ENCODE measurements around the gene PPP2R5B. TPM values are rescaled to one million over a fixed set of nuclear protein-coding genes. Genes with fewer than 3 reads are reported as not detected.

Gene PPP2R5B
- total and polyA plus RNA-seq, 8 donors = 6.3 to 24.2 (median 12.1) TPM

DNA sequence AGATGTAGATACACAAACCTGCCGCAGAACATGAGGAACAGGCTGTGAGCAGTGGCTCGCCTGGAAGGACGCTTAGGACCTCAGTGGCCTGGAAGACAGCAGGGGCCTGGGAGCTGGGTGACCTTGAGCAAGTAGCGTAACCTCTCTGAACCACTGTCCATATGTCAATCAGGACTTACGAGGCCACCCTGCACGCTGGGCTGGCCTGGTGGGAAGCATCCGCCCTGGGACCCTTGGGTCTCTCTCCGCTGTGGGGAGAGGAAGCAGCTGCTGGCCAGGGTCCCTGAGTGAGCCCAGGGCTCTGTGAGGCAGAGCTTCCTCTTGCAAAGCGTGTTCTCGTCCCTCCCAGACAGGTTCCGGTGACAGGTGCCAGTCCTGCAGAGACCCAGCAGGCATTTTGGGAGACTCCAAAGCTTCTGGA lies 32.1 kb upstream of the PPP2R5B start:
- TF ChIP-seq, protein P1, sequence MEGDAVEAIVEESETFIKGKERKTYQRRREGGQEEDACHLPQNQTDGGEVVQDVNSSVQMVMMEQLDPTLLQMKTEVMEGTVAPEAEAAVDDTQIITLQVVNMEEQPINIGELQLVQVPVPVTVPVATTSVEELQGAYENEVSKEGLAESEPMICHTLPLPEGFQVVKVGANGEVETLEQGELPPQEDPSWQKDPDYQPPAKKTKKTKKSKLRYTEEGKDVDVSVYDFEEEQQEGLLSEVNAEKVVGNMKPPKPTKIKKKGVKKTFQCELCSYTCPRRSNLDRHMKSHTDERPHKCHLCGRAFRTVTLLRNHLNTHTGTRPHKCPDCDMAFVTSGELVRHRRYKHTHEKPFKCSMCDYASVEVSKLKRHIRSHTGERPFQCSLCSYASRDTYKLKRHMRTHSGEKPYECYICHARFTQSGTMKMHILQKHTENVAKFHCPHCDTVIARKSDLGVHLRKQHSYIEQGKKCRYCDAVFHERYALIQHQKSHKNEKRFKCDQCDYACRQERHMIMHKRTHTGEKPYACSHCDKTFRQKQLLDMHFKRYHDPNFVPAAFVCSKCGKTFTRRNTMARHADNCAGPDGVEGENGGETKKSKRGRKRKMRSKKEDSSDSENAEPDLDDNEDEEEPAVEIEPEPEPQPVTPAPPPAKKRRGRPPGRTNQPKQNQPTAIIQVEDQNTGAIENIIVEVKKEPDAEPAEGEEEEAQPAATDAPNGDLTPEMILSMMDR (IDR thresholded peaks at IDR 0.05) = no peak
- ATAC-seq (peak in 3 of 4 donors; percentile 1 to 2 (median 2)), FAIRE-seq (no peak), DNase-seq (peak in 1 of 6 donors; percentile 40)
- Histone ChIP-seq H3K27me3 (no peaks in the 10 kb centered on the region), H3K27ac (peak overlapping the region; percentile 59 to 87 (median 76)), H3K36me3 (peaks cover 0 to 11% (median 2%) of the 10 kb centered on the region in 3 donors), H3K4me3 (peak overlapping the region; percentile 30 to 52 (median 41)), H3K4me1 (peaks cover 9 to 30% (median 19%) of the 10 kb centered on the region in 3 donors), H3K9me3 (no peaks in the 10 kb centered on the region)
- intact Hi-C loops (cut with DNase I) = loop anchor here in 2 of 3 donors (5.0 to 10.0 kb wide), 3 partner anchors 40 to 108 kb away; no protein-coding TSS in a partner anchor
- 33 to 37% methylated on average over 11 of the region's 11 CpGs for WGBS, 2 donors

DNA sequence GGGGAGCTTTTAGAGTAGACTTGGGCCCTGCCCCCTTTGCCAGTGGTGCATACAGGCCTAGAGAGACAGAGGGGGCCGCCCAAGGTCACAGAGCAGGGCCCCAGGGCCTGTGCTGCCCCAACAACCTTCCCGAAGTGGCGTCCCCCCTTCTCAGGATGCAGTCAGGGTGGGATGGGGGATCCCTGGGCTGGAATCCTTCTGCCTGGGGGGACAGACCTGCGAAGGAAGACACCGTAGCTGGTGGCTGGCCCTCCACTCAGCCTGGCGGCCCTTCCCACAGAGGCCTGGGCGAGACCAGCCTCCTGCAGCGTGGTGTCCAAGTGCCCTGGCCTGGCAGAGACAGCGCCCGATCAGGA lies 31.7 kb upstream of the PPP2R5B start:
- H3K36me3 ChIP-seq = peaks cover 0 to 11% (median 6%) of the 10 kb centered on the region in 3 donors
- no peak for FAIRE-seq
- intact Hi-C loops (cut with DNase I) = loop anchor here in 2 of 3 donors (5.0 to 10.0 kb wide), 3 partner anchors 41 to 108 kb away; no protein-coding TSS in a partner anchor
- no peaks in the 10 kb centered on the region for H3K27me3 ChIP-seq
- no peaks in the 10 kb centered on the region for H3K9me3 ChIP-seq
- peak overlapping the region; percentile 30 to 52 (median 41) for H3K4me3 ChIP-seq
- WGBS, 2 donors = 31 to 34% methylated on average over 10 of the region's 10 CpGs
- peak overlapping the region; percentile 59 to 87 (median 76) for H3K27ac ChIP-seq
- peaks cover 9 to 30% (median 17%) of the 10 kb centered on the region in 3 donors for H3K4me1 ChIP-seq
- TF ChIP-seq, protein P1 (IDR thresholded peaks at IDR 0.05) = no peak
- peak in 2 of 6 donors; percentile 39 to 55 for DNase-seq
- peak; percentile 19 to 31 (median 22) for ATAC-seq

DNA sequence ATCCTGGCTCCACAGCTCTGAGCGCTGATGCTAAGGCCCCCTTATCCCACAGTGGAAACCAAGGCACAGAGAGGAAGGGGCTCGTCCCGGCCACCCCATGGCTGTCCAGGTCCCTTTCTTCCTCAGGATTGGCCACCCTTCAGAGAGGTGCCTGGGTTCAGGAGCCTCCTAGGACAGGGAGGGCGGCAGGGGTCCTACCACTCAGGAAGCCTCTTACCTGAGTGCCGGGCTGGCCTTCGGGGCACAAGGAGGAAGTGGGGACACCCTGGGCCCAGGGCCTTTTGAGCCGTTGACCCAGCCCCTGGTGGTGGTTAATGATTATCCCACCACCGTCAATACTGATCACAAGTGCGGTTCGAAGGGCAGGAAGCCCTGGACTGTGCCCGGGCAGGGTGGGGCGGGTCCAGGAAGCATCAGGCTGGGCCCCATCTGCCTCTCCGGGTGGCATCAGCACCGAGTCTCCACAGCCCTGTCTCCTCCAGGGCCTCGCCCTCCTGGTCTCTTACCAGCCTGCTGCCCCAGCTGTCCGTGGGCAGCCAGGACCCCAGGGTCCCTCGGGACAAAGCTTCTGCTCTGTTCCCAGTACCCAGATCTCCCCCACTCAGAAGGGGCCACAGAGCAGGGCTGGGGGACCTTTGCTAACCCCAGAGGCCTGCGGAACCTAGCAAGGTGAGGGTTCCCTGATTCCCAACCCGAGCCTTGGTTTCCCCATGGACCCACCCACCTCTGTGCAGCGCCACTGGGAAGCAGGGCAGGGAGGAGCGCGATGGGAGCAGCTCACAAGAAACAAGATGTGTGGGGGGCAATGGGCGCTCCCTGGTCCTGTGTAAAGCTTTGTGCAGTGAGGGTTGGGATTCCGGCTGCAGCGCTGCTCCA lies 31.1 kb upstream of the PPP2R5B start:
- DNase-seq = peak; percentile 79 to 90 (median 82)
- peak overlapping the region; percentile 59 to 87 (median 76) for H3K27ac ChIP-seq

DNA sequence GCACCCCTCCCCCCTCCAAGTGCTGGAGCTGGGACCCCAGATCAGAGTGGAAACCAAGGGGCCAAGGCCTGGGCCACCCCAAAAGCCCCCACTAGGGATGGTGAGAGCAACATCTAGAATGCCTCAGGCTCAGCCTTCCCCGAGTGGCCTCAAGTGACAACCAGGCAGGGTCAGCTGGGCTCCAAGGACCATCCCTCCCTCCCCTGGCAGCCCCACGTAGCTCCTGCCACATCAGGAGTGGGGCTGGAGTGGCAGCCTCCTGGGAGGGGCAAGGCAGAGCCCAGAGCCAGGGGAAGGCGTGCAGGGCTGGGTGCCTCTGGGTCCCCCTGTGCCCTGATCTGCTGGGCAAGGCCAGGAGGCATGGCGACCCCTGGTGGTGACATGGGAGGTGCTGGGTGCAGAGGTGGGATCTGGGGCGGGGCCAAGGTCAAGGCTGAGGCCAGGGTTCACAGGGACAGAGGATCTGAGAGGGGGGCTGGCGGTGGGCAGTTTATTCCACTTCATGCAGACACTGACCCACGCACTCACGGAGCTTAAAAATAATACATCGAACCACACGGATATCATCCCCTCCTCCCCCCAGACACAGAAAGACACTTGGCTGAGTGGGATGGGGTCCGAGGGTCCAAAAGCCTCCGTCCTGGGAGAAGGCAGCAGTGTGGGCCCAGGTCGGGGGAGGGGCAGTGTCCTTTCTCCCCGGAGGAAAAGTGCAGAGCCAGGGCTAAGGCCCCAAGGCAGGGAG lies 30.2 kb upstream of the PPP2R5B start:
- peaks cover 5 to 11% (median 7%) of the 10 kb centered on the region in 3 donors for H3K36me3 ChIP-seq
- DNase-seq (peak; percentile 72 to 94 (median 86)), FAIRE-seq (no peak), ATAC-seq (peak; percentile 66 to 82 (median 72))
- H3K9me3 ChIP-seq = no peaks in the 10 kb centered on the region
- intact Hi-C loops (cut with DNase I) = loop anchor here in 2 of 3 donors (5.0 to 10.0 kb wide), 3 partner anchors 42 to 109 kb away; no protein-coding TSS in a partner anchor
- peak overlapping the region; percentile 59 to 87 (median 76) for H3K27ac ChIP-seq
- 34 to 41% methylated on average over 14 of the region's 14 CpGs for WGBS, 2 donors
- TF ChIP-seq, protein P1 (IDR thresholded peaks at IDR 0.05) = peak; percentile 58 to 78 (median 70)
- no peaks in the 10 kb centered on the region for H3K27me3 ChIP-seq
- peaks cover 9 to 24% (median 10%) of the 10 kb centered on the region in 3 donors for H3K4me1 ChIP-seq
- H3K4me3 ChIP-seq = no peak overlapping the region

More for the DNA sequence above, 31.1 kb upstream of the PPP2R5B start:
- peaks cover 3 to 11% (median 7%) of the 10 kb centered on the region in 3 donors for H3K36me3 ChIP-seq
- 26 to 30% methylated on average over 25 of the region's 25 CpGs for WGBS, 2 donors
- no peak for FAIRE-seq
- ATAC-seq = peak; percentile 81 to 85 (median 84)
- peaks cover 9 to 30% (median 12%) of the 10 kb centered on the region in 3 donors for H3K4me1 ChIP-seq
- intact Hi-C loops (cut with DNase I) = loop anchor here in 2 of 3 donors (5.0 to 10.0 kb wide), 3 partner anchors 41 to 109 kb away; no protein-coding TSS in a partner anchor
- TF ChIP-seq, protein P1 (IDR thresholded peaks at IDR 0.05) = no peak
- H3K27me3 ChIP-seq = no peaks in the 10 kb centered on the region
- no peaks in the 10 kb centered on the region for H3K9me3 ChIP-seq
- H3K4me3 ChIP-seq = peak overlapping the region; percentile 30 to 52 (median 41)
